GM12878 (cell line): ENCODE measurements around the gene BMPR2. TPM values are rescaled to one million over a fixed set of nuclear protein-coding genes. Genes with fewer than 3 reads are reported as not detected.

Source experiments
- ATAC-seq: fragments of 200-7000 bp; cut with Tn5 transposase; 3 replicates; pipeline ENCODE4 v1.9.1; 2020; ENCODE audit warnings: mild to moderate bottlenecking, moderate library complexity
- BruUV-seq: library from RNA; stranded (reverse); fragments of 400-500 nt; replicated peaks from 2 replicates; lab custom pipeline; 2021; lab: Mats Ljungman, UMichigan
- CTCF ChIA-PET: fragments of 300-600 bp; sonication (Branson Sonifier 250); formaldehyde crosslinking; extraction: SDS; loops from one replicate; lab custom pipeline; 2021; ENCODE audit warnings: inconsistent platforms; lab: Yijun Ruan, JAX
- POLR2A ChIA-PET: fragments of 350-600 bp; formaldehyde crosslinking; extraction: SDS; loops from one replicate; lab custom pipeline; 2021; ENCODE audit warnings: inconsistent platforms; lab: Charles Lee
- RAD21 ChIA-PET: fragments of 300-600 bp; sonication (Branson Sonifier 250); formaldehyde crosslinking; loops from one replicate; lab custom pipeline; 2023; ENCODE audit warnings: antibody characterized with exemption; ENCODE audit not compliant: unreplicated experiment; lab: Charles Lee
- SMC1A ChIA-PET: fragments of 300-600 bp; sonication (Branson Sonifier 250); formaldehyde crosslinking; loops from one replicate; lab custom pipeline; 2023; ENCODE audit not compliant: unreplicated experiment, uncharacterized antibody; lab: Charles Lee
- DNase-seq: peaks from one replicate; pipeline ENCODE4 v3.0.0-alpha.2; 2011; ENCODE audit warnings: low read depth, low spot score
- FAIRE-seq: peaks from 3 replicates; lab custom pipeline; 2011; peaks lifted over from hg19 to GRCh38; lab: Jason Lieb, UNC
- H2AFZ ChIP-seq: 2 replicates; pipeline ENCODE4 v1.6.0; 2011; ENCODE audit warnings: low read depth, low read length, control low read depth; ENCODE audit not compliant: control insufficient read depth
- H3K27ac ChIP-seq: 2 replicates; pipeline ENCODE4 v1.5.1; 2011; ENCODE audit warnings: control low read depth; ENCODE audit not compliant: control insufficient read depth, insufficient read depth
- H3K27me3 ChIP-seq, 2 experiments: replicated peaks in 1 of 2; 2 replicates each; pipeline versions ENCODE4 v1.6.0 to v1.6.1; 2011; ENCODE audit warnings: low read length in 1 of 2; ENCODE audit not compliant: control insufficient read depth in 2 of 2, insufficient read depth in 2 of 2
- H3K36me3 ChIP-seq, 2 experiments: 2 replicates each; pipeline ENCODE4 v1.5.1; 2011; ENCODE audit warnings: low read length in 1 of 2; ENCODE audit not compliant: control insufficient read depth in 2 of 2, insufficient read depth in 2 of 2
- H3K4me1 ChIP-seq: 2 replicates; pipeline ENCODE4 v1.6.1; 2011; ENCODE audit warnings: mild to moderate bottlenecking, low read length, moderate library complexity, mixed read lengths; ENCODE audit not compliant: control insufficient read depth, insufficient read depth
- H3K4me2 ChIP-seq: 2 replicates; pipeline ENCODE4 v1.6.0; 2011; ENCODE audit warnings: control low read depth; ENCODE audit not compliant: control insufficient read depth, insufficient read depth
- H3K4me3 ChIP-seq: fragments of 200-600 bp; sonication (generic); 2 replicates; pipeline ENCODE4 v1.5.1; 2016
- H3K79me2 ChIP-seq: 2 replicates; pipeline ENCODE4 v1.6.0; 2011; ENCODE audit warnings: low read length; ENCODE audit not compliant: control insufficient read depth, insufficient read depth
- H3K9ac ChIP-seq: 2 replicates; pipeline ENCODE4 v1.8.0; 2011; ENCODE audit warnings: low read length, control low read depth, mixed read lengths; ENCODE audit not compliant: control insufficient read depth, insufficient read depth
- H3K9me3 ChIP-seq: replicated peaks from 3 replicates; pipeline ENCODE4 v1.5.1; 2011; ENCODE audit warnings: mild to moderate bottlenecking, low read length; ENCODE audit not compliant: control insufficient read depth, insufficient read depth
- H4K20me1 ChIP-seq: 2 replicates; pipeline ENCODE4 v1.6.0; 2011; ENCODE audit not compliant: control insufficient read depth, insufficient read depth
- CREM ChIP-seq: IDR thresholded peaks from 2 replicates; pipeline ENCODE4 v1.6.1; 2014; ENCODE audit warnings: antibody characterized with exemption, low read depth
- KAT2A ChIP-seq: conservative IDR thresholded peaks from 2 replicates; pipeline ENCODE4 v1.6.1; 2011; ENCODE audit warnings: low read depth, low read length; ENCODE audit not compliant: control insufficient read depth
- RFX5 ChIP-seq: IDR thresholded peaks from 2 replicates; pipeline ENCODE4 v1.6.1; 2011; ENCODE audit warnings: low read depth, low read length, improper control_type of control experiment
- WGBS: methylation state at CpG from one replicate; pipeline ENCODE4 v1.1.6; 2016; ENCODE audit warnings: low lambda C conversion rate; ENCODE audit not compliant: insufficient replicate concordance, insufficient coverage; ENCODE audit errors: missing lambda C conversion rate; 5-methylcytosine and 5-hydroxymethylcytosine counted together
- in situ Hi-C: fragments of 300-500 bp; cut with MboI; formaldehyde crosslinking; loops from 9 replicates; pipeline ENCODE4 v1.14.3; 2018; ENCODE audit warnings: mixed read lengths
- intact Hi-C: fragments of 100-400 bp; cut with micrococcal nuclease; formaldehyde crosslinking; loops from one replicate; pipeline ENCODE4 v1.14.2; 2022; ENCODE audit not compliant: unreplicated experiment
- polyA plus RNA-seq, 11 experiments: library from polyadenylated mRNA; depleted of rRNA in 4 of 11; unstranded in 6 of 11; stranded (reverse) in 5 of 11; fragments of >200 nt; fragmentation: Nextera tagmentation in 4 of 11; fragmentation: Illumina TruSeq in 1 of 11; extraction: Ambion mirVana in 4 of 11; extraction: Trizol in 1 of 11; gene quantifications; 1 replicate in 1 of 11; 2 replicates in 10 of 11; pipeline versions ENCODE4 v1.2.1 to v1.2.3, GENCODE V29; 2011 to 2016; ENCODE audit warnings: inconsistent platforms in 2 of 11, missing spikeins in 2 of 11, low read depth in 1 of 11
- total RNA-seq, 4 experiments: library from RNA; depleted of rRNA in 3 of 4; stranded (reverse); fragments of >200 nt in 3 of 4; fragmentation: Illumina TruSeq in 1 of 4; extraction: Trizol in 1 of 4; gene quantifications; 2 replicates each; pipeline versions ENCODE4 v1.2.1 to v1.2.3, GENCODE V29; 2013 to 2021
- TF ChIP-seq, protein P1 (sequence below): fragments of 450-650 bp; formaldehyde crosslinking; IDR thresholded peaks from 2 replicates; pipeline ENCODE4 v1.5.0; 2022; ENCODE audit warnings: mild to moderate bottlenecking, missing genetic modification characterization

Gene BMPR2
- total and polyA plus RNA-seq, 10 of the 15 experiments (the other 5 are each of a cell fraction or from before 2014, with no cell fraction given): 2.4 to 33.0 (median 7.1) TPM

DNA sequence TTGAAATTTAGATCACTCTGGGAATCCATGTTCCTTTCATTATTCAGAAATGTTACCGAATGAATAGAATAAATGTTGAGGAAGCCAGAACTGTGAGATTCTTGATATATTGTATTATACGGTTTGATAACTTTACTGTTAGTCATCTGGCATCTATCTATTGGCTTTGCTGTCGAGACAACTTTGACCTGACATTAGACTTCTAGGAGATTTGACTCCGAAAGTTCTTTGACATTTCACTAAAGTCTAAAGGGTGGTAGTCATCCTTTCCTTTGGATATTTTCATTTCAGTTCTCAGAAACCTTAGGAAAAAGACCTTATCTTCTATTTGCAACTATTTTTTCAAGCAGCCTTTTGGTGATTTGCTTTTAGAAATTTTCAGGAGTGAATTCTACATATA is 1.9 kb downstream of the BMPR2 start (continued):
- TF ChIP-seq, protein P1, sequence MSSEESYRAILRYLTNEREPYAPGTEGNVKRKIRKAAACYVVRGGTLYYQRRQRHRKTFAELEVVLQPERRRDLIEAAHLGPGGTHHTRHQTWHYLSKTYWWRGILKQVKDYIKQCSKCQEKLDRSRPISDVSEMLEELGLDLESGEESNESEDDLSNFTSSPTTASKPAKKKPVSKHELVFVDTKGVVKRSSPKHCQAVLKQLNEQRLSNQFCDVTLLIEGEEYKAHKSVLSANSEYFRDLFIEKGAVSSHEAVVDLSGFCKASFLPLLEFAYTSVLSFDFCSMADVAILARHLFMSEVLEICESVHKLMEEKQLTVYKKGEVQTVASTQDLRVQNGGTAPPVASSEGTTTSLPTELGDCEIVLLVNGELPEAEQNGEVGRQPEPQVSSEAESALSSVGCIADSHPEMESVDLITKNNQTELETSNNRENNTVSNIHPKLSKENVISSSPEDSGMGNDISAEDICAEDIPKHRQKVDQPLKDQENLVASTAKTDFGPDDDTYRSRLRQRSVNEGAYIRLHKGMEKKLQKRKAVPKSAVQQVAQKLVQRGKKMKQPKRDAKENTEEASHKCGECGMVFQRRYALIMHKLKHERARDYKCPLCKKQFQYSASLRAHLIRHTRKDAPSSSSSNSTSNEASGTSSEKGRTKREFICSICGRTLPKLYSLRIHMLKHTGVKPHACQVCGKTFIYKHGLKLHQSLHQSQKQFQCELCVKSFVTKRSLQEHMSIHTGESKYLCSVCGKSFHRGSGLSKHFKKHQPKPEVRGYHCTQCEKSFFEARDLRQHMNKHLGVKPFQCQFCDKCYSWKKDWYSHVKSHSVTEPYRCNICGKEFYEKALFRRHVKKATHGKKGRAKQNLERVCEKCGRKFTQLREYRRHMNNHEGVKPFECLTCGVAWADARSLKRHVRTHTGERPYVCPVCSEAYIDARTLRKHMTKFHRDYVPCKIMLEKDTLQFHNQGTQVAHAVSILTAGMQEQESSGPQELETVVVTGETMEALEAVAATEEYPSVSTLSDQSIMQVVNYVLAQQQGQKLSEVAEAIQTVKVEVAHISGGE (CRISPR knock-in tag): no peak
- no peak for TF ChIP-seq KAT2A

DNA sequence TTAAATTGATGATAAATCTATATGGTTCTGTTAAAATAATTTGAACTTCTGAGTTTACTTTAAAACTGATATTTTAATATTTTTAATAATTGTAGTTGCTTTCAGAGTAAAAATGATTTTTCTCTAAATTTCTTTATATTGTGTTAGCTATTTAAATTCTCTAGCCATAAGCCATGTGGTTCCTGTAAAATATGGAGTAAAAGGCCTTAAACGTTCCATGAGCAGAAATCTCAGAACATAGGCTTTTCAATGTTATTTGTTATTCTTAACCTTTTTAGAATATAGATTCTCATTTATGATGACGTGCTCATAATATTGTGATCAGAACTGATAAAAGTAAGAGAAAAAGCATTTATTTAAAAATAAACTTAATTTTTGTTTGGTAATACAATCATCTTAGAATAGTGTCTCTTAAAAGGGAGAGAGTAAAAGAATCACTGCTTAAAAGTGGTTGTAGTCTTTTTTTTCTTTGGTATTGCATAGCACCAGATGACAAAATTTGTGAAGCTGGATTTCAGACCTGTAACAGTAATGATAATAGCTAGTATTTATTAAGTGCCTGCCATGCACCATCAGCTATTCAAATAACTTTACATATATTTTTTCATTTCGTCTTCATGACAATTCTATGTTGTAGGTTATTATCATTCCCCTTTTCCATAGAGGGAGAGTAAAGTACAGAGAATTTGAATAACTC is 2.7 kb downstream of the BMPR2 start:
- TF ChIP-seq RFX5 (peak; percentile 86), CREM (0 out of 2 replicates have a peak, but pooled peaks have one; percentile 13)
- TF ChIP-seq, protein P1 (CRISPR knock-in tag): no peak
- TF ChIP-seq, all 136 proteins: peak for 2
- FAIRE-seq (no peak), ATAC-seq (no peak), DNase-seq (no peak)
- Histone ChIP-seq H3K4me1 (peaks cover 5% of the 10 kb centered on the region), H3K9ac (0 out of 2 replicates have a peak overlapping the region, but pooled peaks have one; percentile 30), H3K79me2 (peaks cover 70% of the 10 kb centered on the region), H3K9me3 (no peaks in the 10 kb centered on the region; the same call in 2 of the 3 replicates), H3K27me3 (no peaks in the 10 kb centered on the region), H3K27ac (peak overlapping the region; percentile 75; the same call in 1 of the 2 replicates), H2AFZ (no peak overlapping the region), H3K4me2 (peak overlapping the region; percentile 79), H3K36me3 (no peaks in the 10 kb centered on the region), H4K20me1 (no peaks in the 10 kb centered on the region), H3K4me3 (peak overlapping the region; percentile 76)
- no TSS peak for BruUV-seq
- intact Hi-C loops: loop anchor here (5.0 to 10.0 kb wide), 2 partner anchors 112 to 1514 kb away; partner anchors contain the start of genes CLK1 and NOP58
- POLR2A ChIA-PET: interaction anchor here (0.6 to 1.6 kb wide), 3 partner anchors 9 to 108 kb away, joined by 3 to 6 read pairs (median 3); no protein-coding TSS in a partner anchor
- in situ Hi-C loops: no loop called here
- 31% methylated on average over 3 of the region's 3 CpGs for WGBS
- SMC1A ChIA-PET: interaction anchor here (1.2 to 1.7 kb wide), 4 partner anchors 10 to 264 kb away, joined by 3 to 8 read pairs (median 3); no protein-coding TSS in a partner anchor
- RAD21 ChIA-PET: interaction anchor here (1.5 to 1.7 kb wide), 2 partner anchors 101 to 109 kb away, joined by 3 to 4 read pairs; no protein-coding TSS in a partner anchor
- CTCF ChIA-PET: interaction anchor here (0.6 to 1.1 kb wide), 2 partner anchors 56 to 256 kb away, joined by 3 read pairs; no protein-coding TSS in a partner anchor
